Esophagus squamous epithelium (tissue), 5 donors: ENCODE results near the gene CNTNAP2. TPM values are rescaled to one million over a fixed set of nuclear protein-coding genes. Genes with fewer than 3 reads are reported as not detected.

Experiments
- DNase-seq: peaks from one replicate; lab custom pipeline; 2025; lab: John Stamatoyannopoulos, UW
- H3K27ac ChIP-seq, 4 donors: fragments of 200-600 bp; sonication (generic); one replicate each; pipeline ENCODE4 v1.5.1; 2016 to 2019; ENCODE audit warnings: mild to moderate bottlenecking in 1 of 4
- H3K27me3 ChIP-seq, 4 donors: fragments of 200-600 bp; sonication (generic); 1 replicate in 3 of 4; 2 replicates in 1 of 4; pipeline versions ENCODE4 v1.5.1 to v1.6.0; 2017 to 2021; ENCODE audit warnings: antibody characterized with exemption in 1 of 4
- H3K36me3 ChIP-seq, 3 donors: fragments of 200-600 bp; sonication (generic); one replicate each; pipeline ENCODE4 v1.5.1; 2016 to 2019
- H3K4me1 ChIP-seq, 3 donors: fragments of 200-600 bp; sonication (generic); one replicate each; pipeline ENCODE4 v1.5.1; 2017 to 2019
- H3K4me3 ChIP-seq, 4 donors: fragments of 200-600 bp; sonication (generic); 1 replicate in 3 of 4; 2 replicates in 1 of 4; pipeline ENCODE4 v1.5.1; 2016 to 2019; ENCODE audit warnings: mild to moderate bottlenecking in 2 of 4, moderate library complexity in 1 of 4
- H3K9me3 ChIP-seq, 3 donors: fragments of 200-600 bp; sonication (generic); one replicate each; pipeline ENCODE4 v1.5.1; 2016 to 2019
- CTCF ChIP-seq, 6 experiments: fragments of 450-650 bp in 4 of 6; fragments of 200-600 bp in 2 of 6; sonication (generic) in 2 of 6; IDR thresholded peaks; one replicate each; pipeline ENCODE4 v1.5.1; 2016 to 2019; ENCODE audit warnings: antibody characterized with exemption in 6 of 6, mild to moderate bottlenecking in 4 of 6, moderate library complexity in 4 of 6
- POLR2A ChIP-seq, 4 donors: fragments of 450-650 bp; IDR thresholded peaks; one replicate each; pipeline ENCODE4 v1.6.1; 2017; ENCODE audit warnings: antibody characterized with exemption in 4 of 4, mild to moderate bottlenecking in 4 of 4, moderate library complexity in 3 of 4
- WGBS, 2 donors: methylation state at CpG; one replicate each; pipeline ENCODE4 v1.1.5; 2018; 5-methylcytosine and 5-hydroxymethylcytosine counted together
- intact Hi-C: fragments of 100-400 bp; cut with DNase I; formaldehyde crosslinking; loops from one replicate; pipeline ENCODE4 v1.15.0; 2022
- total RNA-seq, 4 donors: library from RNA; depleted of rRNA; stranded (reverse); fragments of >200 nt; gene quantifications; one replicate each; pipeline ENCODE4 v1.1.0, GENCODE V29; 2016
- donor health status: DM: yes; HTN: yes; CAD: no.

CNTNAP2 gene
- total RNA-seq, 4 donors from 2014 or later, result 0.95 to 2.3 (median 1.2) TPM

GRCh38 chr7:147465223-147465622, 1348.6 kb downstream of the CNTNAP2 start:
- H3K4me1 ChIP-seq, result no peaks in the 10 kb centered on the region
- no peak for DNase-seq
- no peaks in the 10 kb centered on the region for H3K9me3 ChIP-seq
- TF ChIP-seq CTCF (IDR thresholded peaks at IDR 0.05) (no peak), POLR2A (IDR thresholded peaks at IDR 0.05) (no peak)
- H3K36me3 ChIP-seq, result no peaks in the 10 kb centered on the region
- no peaks in the 10 kb centered on the region for H3K27me3 ChIP-seq
- WGBS, 2 donors, result 96 to 100% methylated on average over 2 of the region's 2 CpGs
- no peak overlapping the region for H3K4me3 ChIP-seq
- intact Hi-C loops, result no loop called here
- no peak overlapping the region for H3K27ac ChIP-seq

DNA sequence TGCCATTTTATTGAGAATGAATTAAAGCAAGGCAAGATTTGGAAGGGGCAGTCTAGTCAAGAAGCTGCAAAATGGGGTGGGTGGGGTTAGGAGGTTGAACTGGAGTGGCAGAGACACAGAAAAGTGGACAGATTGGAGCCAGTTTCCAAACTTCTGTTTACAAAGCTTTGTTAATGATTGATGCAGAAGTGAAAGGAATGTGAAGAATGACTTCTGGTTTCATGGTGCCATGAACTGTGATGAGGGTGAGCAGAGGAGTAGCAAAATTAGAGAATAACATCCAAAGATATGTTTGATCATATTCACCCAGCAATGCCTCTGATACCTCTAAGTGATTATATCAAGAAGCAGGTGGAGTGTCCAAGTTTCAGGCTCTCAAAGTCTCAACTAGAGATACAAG, 1356.0 kb downstream of the CNTNAP2 start:
- no peaks in the 10 kb centered on the region for H3K27me3 ChIP-seq
- H3K4me3 ChIP-seq, result no peak overlapping the region
- H3K27ac ChIP-seq, result no peak overlapping the region
- no peak for TF ChIP-seq CTCF (IDR thresholded peaks at IDR 0.05)
- TF ChIP-seq POLR2A (IDR thresholded peaks at IDR 0.05), result no peak
- DNase-seq, result no peak
- H3K4me1 ChIP-seq, result no peaks in the 10 kb centered on the region
- no peaks in the 10 kb centered on the region for H3K36me3 ChIP-seq
- intact Hi-C loops, result no loop called here
- no peaks in the 10 kb centered on the region for H3K9me3 ChIP-seq

DNA sequence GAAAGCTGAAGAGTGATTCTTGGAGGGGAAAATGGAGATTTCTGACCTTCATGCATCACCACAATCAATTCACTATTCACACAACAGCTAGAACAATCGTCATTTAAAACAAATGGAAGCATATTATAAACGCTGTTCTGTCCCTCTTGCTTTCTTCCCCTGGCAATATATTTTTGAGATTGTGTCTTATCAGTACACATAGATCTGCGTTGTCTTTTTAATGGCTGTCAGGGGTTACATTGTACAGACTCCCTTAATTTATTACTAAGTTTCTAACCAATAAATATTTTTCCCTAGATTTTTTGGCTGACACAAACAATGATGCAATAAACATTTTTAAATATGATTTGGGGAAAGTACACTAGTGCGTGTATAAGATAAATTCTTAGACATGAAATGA, 1358.3 kb downstream of the CNTNAP2 start:
- H3K4me3 ChIP-seq, result no peak overlapping the region
- no peak overlapping the region for H3K27ac ChIP-seq
- H3K27me3 ChIP-seq, result no peaks in the 10 kb centered on the region
- H3K9me3 ChIP-seq, result no peaks in the 10 kb centered on the region
- intact Hi-C loops, result no loop called here
- no peaks in the 10 kb centered on the region for H3K4me1 ChIP-seq
- TF ChIP-seq CTCF (IDR thresholded peaks at IDR 0.05) (no peak), POLR2A (IDR thresholded peaks at IDR 0.05) (no peak)
- DNase-seq, result no peak
- H3K36me3 ChIP-seq, result no peaks in the 10 kb centered on the region
- WGBS, 2 donors, result 42 to 61% methylated on average over 4 of the region's 4 CpGs

GRCh38 chr7:147477526-147477925, 1360.9 kb downstream of the CNTNAP2 start:
- intact Hi-C loops, result no loop called here
- TF ChIP-seq CTCF (IDR thresholded peaks at IDR 0.05) (no peak), POLR2A (IDR thresholded peaks at IDR 0.05) (no peak)
- Histone ChIP-seq H3K27ac (no peak overlapping the region), H3K27me3 (no peaks in the 10 kb centered on the region), H3K4me1 (no peaks in the 10 kb centered on the region), H3K4me3 (no peak overlapping the region), H3K9me3 (no peaks in the 10 kb centered on the region), H3K36me3 (no peaks in the 10 kb centered on the region)
- 62 to 67% methylated on average over 3 of the region's 3 CpGs for WGBS, 2 donors
- DNase-seq, result no peak

DNA sequence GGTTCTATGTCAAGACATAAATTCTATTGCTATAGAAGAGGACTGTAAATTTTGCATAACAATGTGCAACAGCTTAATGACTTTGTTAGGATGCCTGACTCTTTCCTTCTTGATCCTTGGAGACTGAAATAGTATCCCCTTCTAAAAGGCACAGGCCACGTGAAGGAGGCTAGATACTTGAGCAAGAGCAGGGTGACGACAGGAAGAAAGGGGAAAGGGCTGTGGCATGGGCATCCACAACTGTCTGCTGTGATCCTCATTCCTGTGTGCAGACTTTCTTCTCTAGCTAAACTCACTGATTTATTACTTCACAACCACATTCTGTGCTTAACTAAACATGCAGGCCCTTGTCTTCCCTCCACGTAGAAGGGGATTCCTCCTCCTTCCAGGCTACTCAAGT, 1362.2 kb downstream of the CNTNAP2 start:
- no peaks in the 10 kb centered on the region for H3K4me1 ChIP-seq
- intact Hi-C loops, result no loop called here
- no peak overlapping the region for H3K27ac ChIP-seq
- H3K27me3 ChIP-seq, result no peaks in the 10 kb centered on the region
- no peak for TF ChIP-seq CTCF (IDR thresholded peaks at IDR 0.05)
- no peak for TF ChIP-seq POLR2A (IDR thresholded peaks at IDR 0.05)
- no peaks in the 10 kb centered on the region for H3K36me3 ChIP-seq
- H3K4me3 ChIP-seq, result no peak overlapping the region
- DNase-seq, result no peak
- WGBS, 2 donors, result 8 to 18% methylated on average over 3 of the region's 3 CpGs
- no peaks in the 10 kb centered on the region for H3K9me3 ChIP-seq
